ENCODE results near the gene ASIP. TPM values are rescaled to one million over a fixed set of nuclear protein-coding genes. Genes with fewer than 3 reads are reported as not detected.

ASIP gene
- total RNA-seq, 1 donor from 2014 or later = not detected

GRCh38 chr20:34299556-34300255, 58.5 kb downstream of the ASIP start:
- no peak for DNase-seq (ENCODE audit: extremely low spot score in 2 of 2)
- H3K4me1 ChIP-seq = peaks cover 22% of the 10 kb centered on the region
- H3K9me3 ChIP-seq = no peaks in the 10 kb centered on the region
- intact Hi-C loops (cut with DNase I) = no loop called here
- no peak overlapping the region for H3K27ac ChIP-seq
- TF ChIP-seq, protein P1, sequence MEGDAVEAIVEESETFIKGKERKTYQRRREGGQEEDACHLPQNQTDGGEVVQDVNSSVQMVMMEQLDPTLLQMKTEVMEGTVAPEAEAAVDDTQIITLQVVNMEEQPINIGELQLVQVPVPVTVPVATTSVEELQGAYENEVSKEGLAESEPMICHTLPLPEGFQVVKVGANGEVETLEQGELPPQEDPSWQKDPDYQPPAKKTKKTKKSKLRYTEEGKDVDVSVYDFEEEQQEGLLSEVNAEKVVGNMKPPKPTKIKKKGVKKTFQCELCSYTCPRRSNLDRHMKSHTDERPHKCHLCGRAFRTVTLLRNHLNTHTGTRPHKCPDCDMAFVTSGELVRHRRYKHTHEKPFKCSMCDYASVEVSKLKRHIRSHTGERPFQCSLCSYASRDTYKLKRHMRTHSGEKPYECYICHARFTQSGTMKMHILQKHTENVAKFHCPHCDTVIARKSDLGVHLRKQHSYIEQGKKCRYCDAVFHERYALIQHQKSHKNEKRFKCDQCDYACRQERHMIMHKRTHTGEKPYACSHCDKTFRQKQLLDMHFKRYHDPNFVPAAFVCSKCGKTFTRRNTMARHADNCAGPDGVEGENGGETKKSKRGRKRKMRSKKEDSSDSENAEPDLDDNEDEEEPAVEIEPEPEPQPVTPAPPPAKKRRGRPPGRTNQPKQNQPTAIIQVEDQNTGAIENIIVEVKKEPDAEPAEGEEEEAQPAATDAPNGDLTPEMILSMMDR (IDR thresholded peaks at IDR 0.05) = no peak
- TF ChIP-seq POLR2AphosphoS5 (IDR thresholded peaks at IDR 0.05; ENCODE audit: insufficient read depth in 1 of 2, low read depth in 1 of 2) (no peak), POLR2A (IDR thresholded peaks at IDR 0.05) (no peak)
- H3K27me3 ChIP-seq = no peaks in the 10 kb centered on the region
- no peak overlapping the region for H3K4me3 ChIP-seq
- H3K36me3 ChIP-seq = peaks cover 0 to 1% of the 10 kb centered on the region in 2 donors

DNA sequence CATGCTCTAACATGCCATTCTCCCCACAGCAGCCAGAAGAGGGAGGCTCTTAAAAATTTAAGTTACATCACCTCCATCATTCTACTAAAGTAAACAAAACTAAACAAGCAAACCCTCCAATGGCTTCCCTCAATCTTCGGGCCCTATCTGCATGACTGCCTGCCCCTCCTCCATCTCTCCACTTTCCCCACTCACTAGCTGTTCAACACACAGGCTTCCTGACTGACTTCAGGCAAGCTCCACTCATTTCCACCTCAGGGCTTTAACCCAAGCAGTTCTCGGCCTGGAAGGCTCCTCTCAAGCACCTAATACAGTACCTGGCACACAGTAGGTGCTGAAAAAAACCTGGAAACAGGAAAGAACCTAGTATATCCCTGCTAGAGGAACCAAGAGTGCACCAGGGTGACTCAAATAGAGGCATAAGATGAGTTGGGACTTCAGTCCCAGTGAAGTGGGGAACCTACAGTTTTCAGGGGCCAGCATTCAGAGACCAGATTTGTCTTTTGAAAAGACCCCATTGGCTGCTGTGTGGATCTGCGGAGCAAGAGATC, 59.1 kb downstream of the ASIP start:
- TF ChIP-seq POLR2AphosphoS5 (IDR thresholded peaks at IDR 0.05; ENCODE audit: insufficient read depth in 1 of 2, low read depth in 1 of 2) (no peak), POLR2A (IDR thresholded peaks at IDR 0.05) (no peak)
- TF ChIP-seq, protein P1 (IDR thresholded peaks at IDR 0.05) = no peak
- no peak for DNase-seq (ENCODE audit: extremely low spot score in 2 of 2)
- no peaks in the 10 kb centered on the region for H3K27me3 ChIP-seq
- no peak overlapping the region for H3K4me3 ChIP-seq
- intact Hi-C loops (cut with DNase I) = no loop called here
- no peak overlapping the region for H3K27ac ChIP-seq
- no peaks in the 10 kb centered on the region for H3K36me3 ChIP-seq
- peaks cover 22% of the 10 kb centered on the region for H3K4me1 ChIP-seq
- H3K9me3 ChIP-seq = no peaks in the 10 kb centered on the region

GRCh38 chr20:34300809-34301586, 59.8 kb downstream of the ASIP start:
- no peaks in the 10 kb centered on the region for H3K27me3 ChIP-seq
- no peak overlapping the region for H3K27ac ChIP-seq
- no peak for DNase-seq (ENCODE audit: extremely low spot score in 2 of 2)
- TF ChIP-seq POLR2AphosphoS5 (IDR thresholded peaks at IDR 0.05; ENCODE audit: insufficient read depth in 1 of 2, low read depth in 1 of 2) = no peak
- no peak for TF ChIP-seq POLR2A (IDR thresholded peaks at IDR 0.05)
- TF ChIP-seq, protein P1 (IDR thresholded peaks at IDR 0.05) = no peak
- H3K36me3 ChIP-seq = no peaks in the 10 kb centered on the region
- H3K4me3 ChIP-seq = no peak overlapping the region
- intact Hi-C loops (cut with DNase I) = no loop called here
- peaks cover 22% of the 10 kb centered on the region for H3K4me1 ChIP-seq
- no peaks in the 10 kb centered on the region for H3K9me3 ChIP-seq

DNA sequence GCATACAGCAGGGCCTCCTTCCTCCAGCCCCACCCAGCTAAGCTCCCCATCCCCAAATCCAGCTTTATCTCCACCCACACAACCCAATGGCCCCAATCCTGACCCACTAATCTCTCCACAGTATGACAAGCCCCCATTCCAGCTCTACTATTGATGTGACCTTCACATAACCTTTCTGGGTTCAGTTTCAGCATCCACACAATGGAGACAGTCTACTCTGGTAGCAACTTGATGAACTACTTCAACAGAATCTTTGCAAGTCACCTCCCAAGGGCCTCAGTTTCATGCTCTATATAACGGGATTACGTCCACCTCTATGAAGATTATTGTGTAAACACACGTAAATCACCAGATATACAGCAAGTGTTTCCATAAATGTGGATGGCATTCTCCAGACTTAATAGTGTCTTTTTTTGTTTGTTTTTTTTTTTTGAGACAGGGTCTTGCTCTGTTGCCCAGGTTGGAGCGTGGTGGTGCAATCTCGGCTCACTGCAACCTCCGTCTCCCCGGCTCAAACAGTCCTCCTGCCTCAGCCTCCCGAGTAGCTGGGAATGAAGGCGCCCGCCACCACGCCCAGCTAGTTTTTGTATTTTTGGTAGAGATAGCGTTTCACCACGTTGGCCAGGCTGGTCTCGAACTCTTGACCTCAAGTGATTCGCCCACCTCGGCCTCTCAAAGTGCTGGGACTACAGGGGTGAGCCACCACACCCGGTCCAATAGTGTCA, 60.5 kb downstream of the ASIP start:
- Histone ChIP-seq H3K36me3 (no peaks in the 10 kb centered on the region), H3K4me1 (peaks cover 22% of the 10 kb centered on the region), H3K4me3 (peak overlapping the region; percentile 80 to 100), H3K27ac (peak overlapping the region; percentile 91), H3K27me3 (no peaks in the 10 kb centered on the region), H3K9me3 (no peaks in the 10 kb centered on the region)
- DNase-seq (ENCODE audit: extremely low spot score in 2 of 2) = no peak
- TF ChIP-seq POLR2AphosphoS5 (IDR thresholded peaks at IDR 0.05; ENCODE audit: insufficient read depth in 1 of 2, low read depth in 1 of 2) (no peak), POLR2A (IDR thresholded peaks at IDR 0.05) (no peak)
- TF ChIP-seq, protein P1 (IDR thresholded peaks at IDR 0.05) = no peak
- intact Hi-C loops (cut with DNase I) = no loop called here
